ENCODE data around the gene PID1.

Gene PID1

DNA sequence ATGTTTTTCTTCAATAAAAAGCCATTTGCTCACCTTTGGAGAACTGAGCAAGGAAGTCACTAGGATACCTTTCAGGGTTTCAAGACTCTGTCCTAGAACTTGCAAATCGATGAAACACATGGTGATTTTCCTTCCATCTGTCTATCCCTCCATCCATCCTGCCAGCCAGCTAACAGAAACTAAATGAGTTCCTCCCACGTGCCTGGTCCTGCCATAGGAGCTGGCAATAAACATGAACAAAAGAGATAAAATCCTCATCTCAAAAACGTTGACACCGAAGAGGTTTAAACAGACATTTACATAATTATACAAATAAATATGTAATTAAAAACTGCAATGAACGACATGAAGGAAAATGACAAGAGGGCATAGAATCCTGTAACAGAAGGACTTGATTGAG lies 249.0 kb downstream of the PID1 start:
- no peak for DNase-seq (ENCODE audit: low read depth in 2 of 2)

DNA sequence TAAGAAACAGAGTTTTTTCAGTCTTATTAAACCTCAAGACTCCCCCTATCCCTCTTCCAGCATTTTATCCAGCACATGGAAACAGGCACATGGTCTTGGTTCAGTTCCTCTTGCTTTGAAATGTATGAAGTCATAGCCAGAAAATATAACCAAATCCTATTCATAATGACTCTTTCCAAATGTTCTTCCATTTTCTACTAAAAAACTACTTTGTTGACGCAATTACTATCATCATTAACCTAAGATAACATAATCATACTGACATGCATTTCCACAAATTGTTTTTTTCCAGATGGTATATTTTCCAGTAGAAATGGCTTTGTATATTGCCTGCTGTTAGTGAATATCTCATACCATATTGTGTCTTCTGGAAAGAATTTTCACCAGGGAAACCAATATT lies 261.3 kb downstream of the PID1 start:
- DNase-seq (ENCODE audit: low read depth in 2 of 2) = no peak

DNA sequence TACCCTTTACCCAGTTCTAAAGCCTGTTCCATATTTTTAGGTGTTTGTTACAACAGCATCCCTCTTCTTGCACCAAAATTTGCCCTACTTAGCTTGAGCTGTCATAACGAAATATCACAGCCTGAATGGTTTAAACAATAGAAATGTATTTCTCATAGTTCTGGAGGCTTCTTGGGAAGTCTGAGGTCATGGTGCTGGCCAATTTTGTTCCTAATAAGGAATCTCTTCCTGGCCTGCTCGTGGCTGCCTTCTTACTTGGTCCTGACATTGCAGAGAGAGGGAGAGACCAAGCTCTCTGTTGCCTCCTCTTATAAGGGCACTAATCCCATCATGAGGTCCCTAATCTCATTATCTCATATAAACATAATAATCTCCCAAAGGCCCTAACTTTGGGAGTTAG lies 267.8 kb downstream of the PID1 start:
- no peak for DNase-seq (ENCODE audit: low read depth in 2 of 2)

DNA sequence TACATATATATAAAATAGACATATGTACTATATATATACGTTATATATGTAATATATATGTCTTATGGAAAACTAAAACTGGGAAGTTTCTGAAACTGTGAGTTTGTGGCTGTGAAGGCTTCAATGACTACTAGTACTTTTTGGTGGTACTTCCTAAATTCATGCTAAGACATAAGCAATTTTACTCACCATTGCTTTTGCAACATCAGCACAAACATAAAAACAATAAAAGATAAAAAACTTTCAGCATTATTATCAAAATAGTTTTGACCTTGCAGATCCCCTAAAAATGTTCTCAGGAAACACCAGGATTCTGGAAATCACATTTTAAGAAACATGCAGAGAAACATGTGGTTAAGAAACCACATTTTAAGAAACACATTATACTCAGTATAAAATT lies 269.9 kb downstream of the PID1 start:
- no peak for DNase-seq (ENCODE audit: low read depth in 2 of 2)

DNA sequence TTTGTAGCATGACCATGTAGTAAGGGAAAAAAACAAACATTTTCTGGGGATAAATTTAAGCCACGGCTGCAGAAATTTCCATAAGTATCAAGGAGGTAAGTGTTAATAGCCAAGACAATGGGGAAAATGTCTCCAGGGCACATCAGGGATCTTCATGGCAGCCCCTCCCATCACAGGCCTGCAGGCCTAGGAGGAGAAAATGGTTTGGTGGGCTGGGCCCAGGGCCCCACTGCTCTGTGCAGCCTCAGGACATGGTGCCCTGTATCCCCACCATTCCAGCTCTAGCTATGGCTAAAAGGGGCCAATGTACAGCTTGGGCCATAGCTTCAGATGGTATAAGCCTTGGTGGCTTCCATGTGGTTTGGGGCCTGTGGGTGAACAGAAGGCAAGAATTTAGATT lies 271.8 kb downstream of the PID1 start:
- DNase-seq (ENCODE audit: low read depth in 2 of 2) = no peak

DNA sequence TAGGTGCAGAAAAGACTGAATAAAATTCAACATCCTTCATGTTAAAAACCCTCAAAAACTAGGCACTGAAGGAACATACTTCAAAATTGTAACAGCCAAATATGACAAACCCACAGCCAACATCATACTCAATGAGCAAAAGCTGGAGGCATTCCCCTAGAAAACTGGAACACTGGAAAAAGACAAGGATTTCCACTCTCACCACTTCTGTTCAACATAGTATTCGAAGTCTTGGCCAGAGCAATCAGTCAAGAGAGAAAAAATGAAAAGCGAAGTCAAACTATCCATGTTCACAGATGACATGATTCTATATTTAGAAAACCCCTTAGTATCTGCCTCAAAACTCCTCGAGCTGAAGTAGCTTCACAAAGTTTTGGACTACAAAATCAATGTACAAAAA lies 282.3 kb downstream of the PID1 start:
- DNase-seq (ENCODE audit: low read depth in 2 of 2) = no peak

DNA sequence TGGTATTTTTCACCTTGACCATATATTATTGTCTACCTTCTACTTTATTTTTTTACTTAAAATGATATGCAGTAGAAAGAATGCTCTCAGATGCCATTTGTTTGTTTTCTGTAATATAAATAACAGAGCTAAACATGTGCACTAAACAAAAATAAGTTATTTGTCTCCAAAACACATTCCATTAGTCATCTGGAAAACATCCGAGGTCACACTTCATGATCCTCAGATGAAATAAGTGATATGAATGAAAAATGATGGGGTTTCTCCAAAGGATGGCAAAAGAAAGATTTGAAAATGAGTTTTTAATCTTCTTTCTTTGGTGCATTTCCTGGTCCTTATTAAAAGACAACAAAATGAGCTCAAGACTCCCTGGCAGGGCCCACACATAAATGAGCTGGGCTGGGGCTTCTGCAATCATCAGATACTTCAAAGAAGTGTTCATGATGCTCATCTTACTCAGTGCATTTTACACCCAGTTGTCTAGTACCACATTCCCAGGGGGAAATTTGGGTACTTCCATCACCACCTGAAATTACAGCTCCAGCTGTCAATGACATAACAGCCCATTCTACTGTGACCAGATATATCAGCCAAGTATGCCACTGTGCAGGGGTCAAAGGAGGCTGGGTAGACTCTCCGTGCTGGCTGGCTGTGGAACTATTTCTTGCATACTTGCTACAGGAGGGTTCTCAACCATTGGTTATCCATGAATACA lies 283.5 kb downstream of the PID1 start:
- no peak for DNase-seq (ENCODE audit: low read depth in 2 of 2)

DNA sequence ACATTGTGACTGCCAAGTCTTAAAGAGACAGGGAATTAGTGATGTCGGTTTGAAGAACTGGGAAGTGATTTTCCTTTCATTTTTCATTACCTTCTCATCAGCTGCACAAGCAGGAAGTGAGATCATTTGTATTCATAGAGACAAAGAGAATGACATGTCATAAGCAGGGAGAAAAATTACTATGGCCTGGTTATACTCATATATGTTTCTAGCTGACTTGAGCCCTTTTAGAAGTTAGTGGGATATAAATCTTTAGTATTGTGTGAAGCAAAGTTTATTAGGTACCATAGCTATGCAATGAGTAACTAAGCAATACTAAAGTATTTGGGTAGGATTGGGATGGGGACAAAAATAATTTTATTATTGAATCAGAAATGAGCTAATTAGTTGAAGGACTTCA lies 284.1 kb downstream of the PID1 start:
- DNase-seq (ENCODE audit: low read depth in 2 of 2) = no peak

DNA sequence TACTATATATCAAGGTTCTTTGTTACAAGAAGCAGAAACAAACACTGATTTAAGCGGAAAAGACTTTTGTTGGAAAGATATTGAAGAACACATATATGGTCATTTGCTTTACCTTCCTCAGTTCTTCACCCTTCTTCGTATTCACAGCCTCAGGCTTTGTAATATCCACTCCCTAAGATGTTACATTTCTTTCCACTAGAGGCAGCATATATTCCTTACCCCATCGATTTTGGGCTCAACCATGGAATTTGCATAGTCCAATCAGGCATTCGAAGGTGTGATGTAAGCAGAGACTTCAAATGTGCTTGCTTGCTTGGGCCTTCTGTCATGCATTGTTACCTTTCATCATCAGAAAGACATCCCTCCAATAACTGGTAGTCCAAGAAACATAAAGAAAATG lies 287.4 kb downstream of the PID1 start:
- DNase-seq (ENCODE audit: low read depth in 2 of 2) = no peak

DNA sequence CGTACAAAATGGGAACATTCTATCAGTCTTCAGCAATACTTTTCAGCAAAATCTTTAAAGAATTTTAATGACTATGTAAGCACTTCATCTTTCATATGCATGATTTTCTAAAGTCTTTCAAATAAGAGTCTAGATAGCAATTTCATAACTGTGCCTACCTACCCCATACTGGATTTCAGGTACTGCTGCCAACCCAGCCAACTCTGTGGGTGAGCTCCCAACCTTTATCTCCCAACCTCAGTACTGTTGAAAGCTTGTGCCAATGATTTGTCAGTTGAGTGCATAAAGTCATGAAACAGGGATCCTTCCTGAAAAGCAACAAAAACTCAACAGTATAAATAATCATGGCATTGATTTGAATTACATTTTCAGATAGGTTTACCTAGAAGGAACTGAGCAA lies 296.9 kb downstream of the PID1 start:
- DNase-seq (ENCODE audit: low read depth in 2 of 2) = no peak
